Left colon (tissue), 2 donors: Measurements from ENCODE around the gene CCNQ. TPM values are rescaled to one million over a fixed set of nuclear protein-coding genes. Genes with fewer than 3 reads are reported as not detected.
A peak's percentile ranks its signal among the peaks of the same experiment; 100 is the strongest.

Experiments used
- ATAC-seq: fragments of 200-7000 bp; cut with Tn5 transposase; one replicate; pipeline ENCODE4 v1.9.1; 2020; ENCODE audit warnings: mild to moderate bottlenecking, moderate library complexity
- DNase-seq, 2 donors: peaks; one replicate each; pipeline ENCODE4 v3.0.0-alpha.2; 2020
- intact Hi-C, 2 donors: fragments of 100-400 bp; cut with DNase I in 1 of 2; cut with micrococcal nuclease in 1 of 2; formaldehyde crosslinking; loops; one replicate each; pipeline versions ENCODE4 v1.11.2 to v1.14.0; 2022; cut with DNase I, micrococcal nuclease
- total RNA-seq, 2 donors: library from RNA; stranded (reverse); fragmentation: NEBNext Ultra II Directional; extraction: Animal tissue kit (Norgen Biotek cat#: 25700); gene quantifications; one replicate each; pipeline ENCODE4 v1.2.1, GENCODE V29; 2021
- donor health status: DM: no; HTN: no; CAD: no.
- donor health status: DM: yes; HTN: yes; CAD: no.

CCNQ gene
- total RNA-seq, 2 donors from 2014 or later: 20.4 to 21.8 TPM

DNA sequence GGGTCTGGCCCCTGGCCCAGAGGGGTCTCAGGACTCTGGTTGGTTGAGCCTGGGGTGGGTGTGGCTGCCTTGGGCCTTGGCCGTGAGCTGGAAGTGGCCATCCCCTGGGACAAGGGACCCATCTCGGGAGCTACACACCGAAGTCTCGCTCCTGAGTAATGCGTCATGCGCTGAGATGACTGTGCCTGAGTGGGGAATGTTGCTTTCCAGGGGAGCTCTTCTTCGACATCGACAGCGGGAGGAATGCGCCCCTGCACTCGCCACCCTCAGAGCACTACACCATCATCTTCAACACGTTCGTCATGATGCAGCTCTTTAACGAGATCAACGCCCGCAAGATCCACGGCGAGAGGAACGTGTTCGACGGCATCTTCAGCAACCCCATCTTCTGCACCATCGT lies 38.5 kb downstream of the CCNQ start:
- intact Hi-C loops: no loop called here
- ATAC-seq (no peak), DNase-seq (no peak)

DNA sequence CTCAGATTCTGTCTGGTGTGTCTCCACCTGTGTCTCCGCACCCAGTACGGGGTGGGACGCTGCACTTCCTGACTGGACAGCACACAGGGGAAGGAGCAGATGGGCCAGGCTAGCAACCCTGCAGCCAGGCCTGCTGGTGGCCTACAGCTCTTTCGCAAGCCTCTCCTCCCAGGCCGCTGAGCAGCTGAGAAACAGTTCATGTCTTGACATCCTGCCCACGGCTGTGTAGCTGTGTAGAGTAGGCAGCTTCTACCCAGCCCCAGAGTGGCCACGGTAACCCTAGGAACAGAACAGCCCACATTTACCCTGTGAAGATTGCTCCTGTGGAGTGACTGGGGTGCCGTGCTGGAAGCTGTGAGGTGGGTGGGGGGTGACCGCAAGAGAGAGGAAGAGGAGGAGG lies 38.9 kb downstream of the CCNQ start:
- ATAC-seq (no peak), DNase-seq (no peak)
- intact Hi-C loops: loop anchor here in 1 of 2 donors (10.0 kb wide), 1 partner anchor 105 kb away; no protein-coding TSS in a partner anchor

- intact Hi-C loops: loop anchor here in 1 of 2 donors (10.0 kb wide), 1 partner anchor 107 kb away; no protein-coding TSS in a partner anchor
- no peak for DNase-seq
- ATAC-seq: no peak
Observed at GRCh38 chrX:153557618-153558355, 41.2 kb downstream of the CCNQ start.

DNA sequence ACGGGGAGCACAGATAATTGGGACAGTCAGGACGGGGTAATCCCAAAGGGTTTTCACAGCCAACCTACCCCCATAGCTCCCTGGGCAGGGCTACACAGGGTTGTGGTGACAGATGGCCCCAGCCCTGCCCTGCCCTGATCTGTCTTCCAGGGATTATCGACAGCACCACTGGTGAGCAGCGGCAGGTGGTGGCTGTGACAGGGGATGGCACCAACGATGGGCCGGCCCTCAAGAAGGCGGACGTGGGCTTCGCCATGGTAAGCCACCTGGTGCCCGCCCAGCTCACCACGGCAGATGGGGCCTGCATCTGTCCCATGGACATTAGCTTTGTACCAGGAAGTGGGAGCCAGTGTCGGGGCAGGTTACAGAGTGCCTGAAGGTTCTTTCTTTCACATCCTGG lies 42.2 kb downstream of the CCNQ start:
- intact Hi-C loops: loop anchor here in 1 of 2 donors (10.0 kb wide), 1 partner anchor 108 kb away; no protein-coding TSS in a partner anchor

DNA sequence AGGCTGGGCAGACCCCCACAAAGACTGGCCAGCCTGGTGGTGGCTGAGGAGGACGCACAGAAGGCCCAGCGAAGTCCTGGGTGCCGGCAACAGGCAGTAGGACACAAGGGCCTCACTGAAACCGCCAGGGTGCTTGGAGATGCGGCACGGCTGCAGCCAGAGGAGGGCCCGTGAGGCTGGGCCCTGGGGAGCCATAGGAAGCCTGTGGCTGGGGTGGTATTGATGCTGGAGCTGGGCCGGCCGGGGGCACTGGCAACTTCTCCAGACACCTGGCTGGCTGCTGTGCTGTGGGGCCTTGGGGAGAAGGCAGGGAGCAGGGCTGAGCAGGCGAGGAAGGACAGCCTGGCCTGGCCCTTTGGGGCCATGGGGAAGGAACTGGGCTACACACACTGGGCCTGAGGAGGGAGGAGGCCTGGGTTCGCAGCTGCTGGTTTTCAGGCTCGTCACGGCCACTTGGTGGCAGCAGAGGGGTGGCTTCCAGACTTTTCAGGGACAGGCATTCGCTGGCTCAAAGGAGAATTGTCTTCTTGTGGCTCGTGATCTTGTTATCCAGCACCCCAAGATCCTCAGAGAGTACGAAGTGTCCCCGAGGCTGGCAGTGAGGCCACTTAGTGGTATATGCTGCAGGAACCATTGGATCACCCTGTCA lies 44.3 kb downstream of the CCNQ start:
- ATAC-seq (peak; percentile 84), DNase-seq (peak; percentile 43 to 76)
- intact Hi-C loops: loop anchor here in 1 of 2 donors (10.0 kb wide), 1 partner anchor 110 kb away; no protein-coding TSS in a partner anchor

More for the DNA sequence above, 42.2 kb downstream of the CCNQ start:
- ATAC-seq (no peak), DNase-seq (no peak)

DNA sequence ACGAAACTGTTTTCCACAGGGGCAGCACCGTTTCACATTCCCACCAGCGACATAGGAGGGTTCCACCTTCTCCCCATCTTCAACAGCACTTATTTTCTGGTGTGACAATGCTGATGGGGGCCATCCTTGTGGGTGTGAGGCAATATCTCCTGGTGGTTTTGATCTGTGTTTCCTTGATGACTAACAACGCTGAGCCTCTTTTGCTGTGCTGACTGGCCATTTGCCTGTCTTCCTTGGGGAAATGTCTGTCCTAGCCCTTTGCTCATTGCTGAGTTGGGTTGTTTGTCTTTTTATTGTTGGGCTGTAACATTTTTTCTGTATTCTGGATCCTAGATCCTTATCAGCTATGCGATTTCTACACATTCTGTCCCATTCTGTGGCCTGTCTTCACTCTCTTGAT lies 47.8 kb downstream of the CCNQ start:
- intact Hi-C loops: loop anchor here in 1 of 2 donors (10.0 kb wide), 1 partner anchor 114 kb away; no protein-coding TSS in a partner anchor
- no peak for ATAC-seq
- DNase-seq: no peak

- intact Hi-C loops: loop anchor here in 1 of 2 donors (10.0 kb wide), 1 partner anchor 115 kb away; no protein-coding TSS in a partner anchor
- DNase-seq (no peak), ATAC-seq (no peak)
Observed at GRCh38 chrX:153549807-153550206, 49.1 kb downstream of the CCNQ start.

GRCh38 chrX:153549231-153549630 lies 49.7 kb downstream of the CCNQ start:
- ATAC-seq (no peak), DNase-seq (no peak)
- intact Hi-C loops: no loop called here

DNA sequence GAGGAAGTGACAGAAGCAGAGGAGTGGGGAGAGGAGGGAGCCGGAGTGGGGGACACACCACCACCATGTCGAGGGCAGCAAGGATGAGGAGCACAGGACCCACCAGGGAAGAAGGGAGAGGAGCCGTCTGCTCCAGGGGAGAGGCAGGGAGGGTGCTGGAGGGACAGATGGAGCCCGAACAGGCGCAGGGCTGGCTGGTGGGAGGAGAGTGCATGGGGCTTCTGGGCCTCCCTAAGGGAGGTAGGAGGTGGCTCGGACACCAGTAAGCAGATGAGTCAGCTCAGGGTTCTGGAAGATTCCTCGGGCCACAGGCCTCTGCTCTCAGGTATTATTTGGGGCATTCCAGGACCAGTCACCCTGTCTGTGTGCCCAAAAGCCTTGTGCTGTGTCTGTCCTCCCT lies 51.7 kb downstream of the CCNQ start:
- no peak for ATAC-seq
- intact Hi-C loops: no loop called here
- no peak for DNase-seq

DNA sequence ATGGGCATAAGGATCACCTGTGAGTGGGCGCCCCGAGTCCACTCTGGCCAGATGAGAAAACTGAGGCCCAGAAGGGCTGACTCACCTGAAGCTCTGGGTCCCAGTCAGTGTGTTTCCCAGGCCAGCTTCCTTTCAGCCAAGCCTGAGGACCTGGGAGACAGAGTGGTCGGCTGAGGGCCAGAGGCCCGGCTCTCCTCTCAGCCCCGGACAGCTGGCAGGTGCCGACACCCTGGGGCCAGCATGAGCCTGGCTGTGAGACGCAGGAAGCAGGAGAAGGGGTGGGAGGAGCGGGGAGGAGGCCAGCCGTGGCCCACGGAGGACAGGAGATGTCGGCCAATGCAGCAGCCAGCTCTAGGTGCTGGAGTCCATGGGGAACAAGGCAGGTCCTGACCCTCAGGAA lies 52.6 kb downstream of the CCNQ start:
- intact Hi-C loops: no loop called here
- DNase-seq: no peak

DNA sequence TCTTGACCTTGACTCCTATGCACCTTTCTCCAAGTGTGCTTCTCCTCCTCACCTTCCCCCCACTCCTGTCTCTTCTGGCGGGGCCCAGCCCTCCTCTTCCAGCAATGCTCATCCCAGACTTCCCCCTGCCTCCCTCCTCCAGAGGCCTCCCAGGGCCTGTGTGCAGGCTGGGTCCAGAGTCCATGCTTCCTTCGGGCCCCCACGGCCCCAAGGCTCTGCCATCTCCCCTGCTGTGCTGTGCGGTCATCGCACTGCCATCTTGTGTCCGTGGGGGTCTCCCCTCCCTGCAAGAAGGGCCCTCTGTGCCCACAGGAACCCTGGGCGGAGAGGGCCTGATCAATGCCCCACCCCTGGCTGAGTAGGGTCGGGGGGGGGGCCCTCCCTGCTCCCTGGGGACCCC lies 54.2 kb downstream of the CCNQ start:
- intact Hi-C loops: no loop called here
- no peak for ATAC-seq
- no peak for DNase-seq

More for the DNA sequence above, 52.6 kb downstream of the CCNQ start:
- no peak for ATAC-seq

DNA sequence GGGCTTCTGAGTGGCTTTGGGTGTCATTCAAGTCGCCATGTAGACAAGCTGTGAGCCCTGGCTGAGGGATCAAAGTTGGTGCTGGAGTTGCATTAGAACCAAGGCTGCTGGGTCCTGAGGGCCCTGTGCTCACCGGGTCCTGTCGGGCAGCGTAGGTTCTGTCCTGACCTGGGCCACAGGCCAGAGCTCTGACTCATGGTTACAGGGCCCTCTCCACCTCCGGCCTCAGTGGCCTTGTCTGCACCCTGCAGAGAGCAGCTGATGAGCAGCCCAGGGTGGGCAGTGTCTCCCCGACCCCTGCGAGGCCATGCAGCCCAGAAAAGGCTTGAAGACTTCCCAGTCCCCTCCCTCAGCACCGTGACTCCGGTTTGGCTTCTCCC lies 59.0 kb downstream of the CCNQ start:
- intact Hi-C loops: no loop called here
- ATAC-seq (no peak), DNase-seq (no peak)

DNA sequence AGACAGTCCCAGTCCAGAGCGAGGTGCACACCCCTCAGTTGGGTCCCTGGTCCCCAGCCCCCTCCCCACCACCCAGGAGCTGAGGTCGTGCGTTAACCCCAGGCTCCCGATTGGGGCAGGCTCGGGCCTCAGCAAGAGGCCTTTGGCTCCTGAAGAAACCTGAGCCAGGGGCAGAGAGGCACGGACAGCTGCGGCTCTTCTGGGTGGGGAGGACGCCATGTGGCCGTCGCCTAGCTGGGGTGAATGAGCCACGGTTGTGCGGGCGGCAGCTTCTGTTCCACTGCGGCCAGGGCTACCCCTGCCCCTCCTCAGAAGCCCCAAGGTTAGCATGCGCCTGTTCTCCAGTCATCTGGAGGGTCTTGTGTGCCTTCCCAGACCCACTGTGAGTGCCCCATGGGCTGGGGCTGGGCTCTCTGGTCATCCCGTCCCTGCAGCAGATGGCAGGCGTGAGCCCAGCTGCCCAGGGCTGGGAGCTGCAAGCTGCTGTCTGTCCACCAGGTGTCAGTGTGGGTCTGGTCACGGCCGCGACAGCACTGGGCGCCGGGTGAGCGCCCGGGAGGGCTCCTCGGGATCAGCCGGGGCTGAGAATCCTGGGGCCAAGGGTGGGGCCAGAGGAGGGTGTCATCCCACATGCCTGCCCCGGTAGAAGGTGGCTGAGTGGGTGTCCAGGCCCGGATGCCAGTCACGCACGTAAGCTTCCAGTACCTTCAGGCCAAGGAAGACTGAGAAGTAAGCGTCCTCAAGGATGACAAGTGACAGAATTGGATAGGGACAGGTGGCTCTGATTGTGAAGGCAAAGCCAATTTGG lies 59.6 kb downstream of the CCNQ start:
- intact Hi-C loops: no loop called here
- ATAC-seq: peak; percentile 92
- peak; percentile 47 to 71 for DNase-seq

- ATAC-seq: no peak
- intact Hi-C loops: no loop called here
- DNase-seq: no peak
Observed at GRCh38 chrX:153538424-153538823, 60.5 kb downstream of the CCNQ start.

Other genes with a start within 250 kb of the CCNQ start
- gene PNMA6E, start 197.8 kb downstream of the CCNQ start, total RNA-seq: not detected
- gene ZFP92, start 187.7 kb downstream of the CCNQ start, total RNA-seq: under 1 TPM; 0.18 to 0.50 TPM
- under 1 TPM; 0.42 to 0.73 TPM for gene TREX2, start 153.1 kb downstream of the CCNQ start, total RNA-seq
- 10 to 100 TPM; 13.0 to 19.0 TPM for gene HAUS7, start 128.6 kb downstream of the CCNQ start, total RNA-seq
- gene BGN, start 104.2 kb downstream of the CCNQ start, total RNA-seq: 1 to 10 TPM; 7.8 to 9.9 TPM
- gene ATP2B3, start 81.5 kb downstream of the CCNQ start, total RNA-seq: under 1 TPM; 0.08 to 0.21 TPM
- gene DUSP9, start 48.1 kb upstream of the CCNQ start, total RNA-seq: not detected
- gene PNCK, start 74.7 kb upstream of the CCNQ start, total RNA-seq: 10 to 100 TPM in 1 of 2 donors, 1 to 10 TPM in 1; 1.1 to 14.2 TPM
- 100 to 1,000 TPM; 170 to 270 TPM for gene SLC6A8, start 88.8 kb upstream of the CCNQ start, total RNA-seq
- 100 to 1,000 TPM; 200 to 203 TPM for gene BCAP31, start 125.2 kb upstream of the CCNQ start, total RNA-seq
- 10 to 100 TPM; 15.1 to 15.9 TPM for gene ABCD1, start 125.7 kb upstream of the CCNQ start, total RNA-seq
- gene PLXNB3, start 165.1 kb upstream of the CCNQ start, total RNA-seq: 1 to 10 TPM; 1.0 to 5.4 TPM
- 1 to 10 TPM; 1.4 to 1.7 TPM for gene SRPK3, start 181.9 kb upstream of the CCNQ start, total RNA-seq
- gene IDH3G, start 195.2 kb upstream of the CCNQ start, total RNA-seq: 10 to 100 TPM; 76.1 to 93.6 TPM
- 100 to 1,000 TPM; 216 to 237 TPM for gene SSR4, start 195.5 kb upstream of the CCNQ start, total RNA-seq
- 1 to 10 TPM; 1.0 to 3.8 TPM for gene PDZD4, start 231.4 kb upstream of the CCNQ start, total RNA-seq